LHCN-M2 (cell line): ENCODE data around the gene CD84. TPM values are rescaled to one million over a fixed set of nuclear protein-coding genes. Genes with fewer than 3 reads are reported as not detected.
A peak's percentile ranks its signal among the peaks of the same experiment; 100 is the strongest.
"Not testable (repeated sequence)": the region's sequence is repeated elsewhere in the genome, so short reads cannot be mapped to it uniquely, and the experiment has no call there.

Experiments used
- DNase-seq: peaks from one replicate; pipeline ENCODE4 v3.0.0-alpha.2; 2012; ENCODE audit warnings: low read depth
- total RNA-seq: library from RNA; depleted of rRNA; stranded (reverse); fragments of >200 nt; gene quantifications from 2 replicates; pipeline ENCODE4 v1.2.3, GENCODE V29; 2014

The CD84 gene
- total RNA-seq, 1 experiment from 2014 or later: not detected

GRCh38 chr1:160575112-160575664 lies 4.1 kb downstream of the CD84 start:
- no peak for DNase-seq

GRCh38 chr1:160570840-160571239 lies 8.5 kb downstream of the CD84 start:
- DNase-seq: no peak

DNA sequence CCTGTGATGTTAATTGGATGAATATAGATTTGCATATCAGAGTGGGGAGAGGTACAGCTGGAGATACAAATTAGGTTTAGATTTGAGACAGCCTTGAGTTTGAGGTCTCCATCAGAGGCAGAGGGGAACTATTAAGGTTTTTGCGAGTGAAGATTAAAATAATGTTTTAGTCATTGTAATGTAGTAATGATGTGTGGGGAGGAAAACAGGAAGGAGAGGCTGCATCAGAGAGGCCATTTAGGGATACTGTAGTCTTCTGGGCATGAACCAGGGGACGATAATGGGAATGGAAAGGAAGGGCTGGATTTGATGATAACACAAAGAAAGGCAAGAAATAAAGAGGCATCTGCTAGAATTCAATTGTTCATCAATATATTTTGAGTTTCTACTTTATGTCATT lies 9.5 kb downstream of the CD84 start:
- no peak for DNase-seq

DNA sequence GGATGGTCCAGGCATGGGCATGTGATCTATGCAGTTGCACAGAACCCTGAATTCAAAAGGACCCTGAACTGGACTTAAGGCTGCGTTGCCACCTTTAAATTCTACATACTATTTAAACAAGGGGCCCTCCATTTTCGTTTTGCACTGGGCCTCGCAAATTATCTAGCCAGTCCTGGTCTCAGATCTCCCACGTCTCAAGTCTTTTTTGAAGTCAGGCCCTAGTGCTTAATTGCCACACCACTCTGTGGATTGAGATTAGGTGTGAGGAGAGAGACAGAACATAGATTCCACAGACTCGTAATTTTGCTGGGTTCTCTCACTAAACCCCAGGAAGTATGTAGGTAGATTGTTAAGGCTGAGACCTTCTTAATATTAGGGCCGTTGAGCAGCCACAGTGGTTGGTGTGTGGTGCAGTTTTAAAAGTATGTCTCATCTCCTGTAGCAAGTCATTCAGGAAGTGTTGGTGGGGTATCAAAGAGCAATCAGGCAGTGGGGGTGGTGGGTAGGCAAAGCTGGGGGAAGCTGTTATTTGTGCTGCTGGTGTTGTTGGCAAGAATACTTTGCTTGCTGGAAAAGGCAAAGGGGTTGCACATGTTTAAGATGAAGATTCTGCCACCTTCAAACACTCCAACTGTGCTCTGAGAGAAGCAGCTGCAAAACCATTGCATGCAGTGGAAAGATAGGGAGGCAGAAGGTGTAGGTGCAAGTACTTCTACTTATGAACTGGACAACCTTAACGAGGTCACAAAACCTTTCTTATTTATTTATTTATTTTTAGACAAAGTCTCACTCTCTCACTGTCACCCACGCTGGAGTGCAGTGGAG lies 11.2 kb downstream of the CD84 start:
- DNase-seq: no peak

GRCh38 chr1:160567341-160567740 lies 12.0 kb downstream of the CD84 start:
- DNase-seq: no peak

DNA sequence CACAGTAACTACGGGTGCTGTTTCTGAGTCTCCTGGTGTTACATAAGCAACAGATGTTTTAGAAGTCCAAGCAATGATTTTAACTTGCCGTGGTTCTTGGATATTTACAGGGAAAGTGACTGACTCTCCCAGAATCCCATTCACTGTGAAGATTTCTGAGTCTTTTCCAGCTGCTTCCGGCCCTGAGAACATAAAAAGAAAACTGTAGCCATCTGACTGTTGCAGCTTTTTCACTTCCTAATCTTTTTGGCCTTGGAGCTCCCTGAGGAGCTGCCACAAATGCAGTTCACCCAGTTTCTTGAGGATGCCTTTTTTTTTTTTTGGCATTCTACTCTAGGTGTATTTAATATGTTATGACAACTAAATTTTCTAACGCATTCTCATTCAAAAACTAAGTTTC lies 13.7 kb downstream of the CD84 start:
- no peak for DNase-seq

- not testable (repeated sequence) for DNase-seq
These were observed 16.1 kb downstream of the CD84 start for GRCh38 chr1:160563230-160563629.

DNA sequence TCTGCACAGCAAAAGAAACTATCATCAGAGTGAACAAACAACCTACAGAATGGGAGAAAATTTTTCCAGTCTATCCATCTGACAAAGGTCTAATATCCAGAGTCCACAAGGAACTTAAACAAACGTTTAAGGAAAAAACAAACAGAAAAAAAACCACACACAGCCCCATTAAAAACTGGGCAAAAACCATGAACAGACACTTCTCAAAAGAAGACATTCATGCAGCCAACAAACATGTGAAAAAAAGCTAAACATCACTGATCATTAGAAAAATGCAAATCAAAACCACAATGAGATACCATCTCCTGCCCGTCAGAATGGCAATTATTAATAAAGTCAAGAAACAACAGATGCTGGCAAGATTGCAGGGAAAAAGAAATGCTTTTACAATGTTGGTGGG lies 16.6 kb downstream of the CD84 start:
- DNase-seq: not testable (repeated sequence)

- DNase-seq: no peak
These were observed 18.5 kb downstream of the CD84 start for GRCh38 chr1:160560806-160561205.

- DNase-seq: no peak
These were observed 19.1 kb downstream of the CD84 start for GRCh38 chr1:160560045-160560705.

DNA sequence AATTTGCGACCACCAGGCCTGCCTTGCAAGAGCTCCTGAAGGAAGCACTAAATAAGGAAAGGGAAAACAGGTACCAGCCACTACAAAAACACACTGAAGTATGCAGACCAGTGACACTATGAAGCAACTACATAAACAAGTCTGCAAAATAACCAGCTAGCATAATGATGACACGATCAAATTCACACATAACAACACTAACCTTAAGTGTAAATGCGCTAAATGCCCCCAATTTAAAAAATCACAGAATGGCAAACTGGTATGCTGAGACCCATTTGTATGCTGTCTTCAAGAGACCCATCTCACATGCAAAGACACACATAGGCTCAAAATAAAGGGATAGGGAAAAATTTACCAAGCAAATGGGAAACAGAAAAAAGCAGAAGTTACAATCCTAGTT lies 19.9 kb downstream of the CD84 start:
- not testable (repeated sequence) for DNase-seq

DNA sequence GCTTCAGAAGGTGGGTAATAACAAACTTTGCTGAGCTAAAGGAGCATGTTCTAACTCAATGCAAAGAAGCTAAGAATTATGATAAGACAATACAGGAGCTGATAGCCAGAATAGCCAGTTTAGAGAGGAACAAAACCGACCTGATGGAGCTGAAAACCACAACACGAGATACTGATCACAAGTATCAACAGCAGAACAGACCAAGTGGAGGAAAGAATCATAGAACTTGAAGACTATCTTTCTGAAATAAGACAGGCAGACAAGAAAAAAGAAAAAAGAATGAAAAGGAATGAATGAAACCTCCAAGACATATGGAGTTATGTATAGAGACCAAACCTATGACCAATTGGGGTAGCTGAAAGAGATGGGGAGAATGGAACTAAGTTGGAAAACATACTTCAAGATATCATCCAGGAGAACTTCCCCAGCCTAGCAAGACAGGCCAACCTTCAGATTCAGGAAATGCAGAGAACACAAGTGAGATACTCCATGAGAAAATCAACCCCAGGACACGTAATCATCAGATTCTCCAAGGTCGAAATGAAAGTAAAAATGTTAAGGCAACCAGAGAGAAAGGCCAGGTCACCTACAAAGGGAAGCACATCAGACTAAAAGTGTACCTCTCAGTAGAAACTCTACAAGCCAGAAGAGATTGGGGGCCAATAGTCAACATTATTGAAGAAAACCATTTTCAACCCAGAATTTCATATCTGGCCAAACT lies 20.5 kb downstream of the CD84 start:
- DNase-seq: no peak

- no peak for DNase-seq
These were observed 25.5 kb downstream of the CD84 start for GRCh38 chr1:160553778-160554177.

- no peak for DNase-seq
These were observed 26.9 kb downstream of the CD84 start for GRCh38 chr1:160552425-160552824.

- no peak for DNase-seq
These were observed 28.7 kb downstream of the CD84 start for GRCh38 chr1:160550572-160551034.

DNA sequence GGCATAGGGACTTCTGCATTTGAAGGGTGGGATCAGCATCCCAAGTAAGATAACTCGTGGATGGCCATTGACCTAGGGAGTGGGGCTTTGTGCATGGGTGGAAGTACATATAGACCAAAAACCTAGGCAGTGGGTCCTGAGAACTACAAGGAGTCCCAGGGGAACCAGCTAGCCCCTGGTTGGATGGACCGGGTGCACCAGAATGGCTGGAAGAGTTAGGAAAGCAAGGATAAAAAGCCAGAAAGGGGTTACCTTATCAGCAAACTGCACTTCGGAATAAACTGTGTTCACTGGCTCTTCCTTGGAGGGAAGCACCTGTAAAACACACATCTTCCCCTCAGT lies 29.7 kb downstream of the CD84 start:
- no peak for DNase-seq

GRCh38 chr1:160548960-160549664 lies 30.2 kb downstream of the CD84 start:
- no peak for DNase-seq

- DNase-seq: no peak
These were observed 31.1 kb downstream of the CD84 start for GRCh38 chr1:160548183-160548582.

DNA sequence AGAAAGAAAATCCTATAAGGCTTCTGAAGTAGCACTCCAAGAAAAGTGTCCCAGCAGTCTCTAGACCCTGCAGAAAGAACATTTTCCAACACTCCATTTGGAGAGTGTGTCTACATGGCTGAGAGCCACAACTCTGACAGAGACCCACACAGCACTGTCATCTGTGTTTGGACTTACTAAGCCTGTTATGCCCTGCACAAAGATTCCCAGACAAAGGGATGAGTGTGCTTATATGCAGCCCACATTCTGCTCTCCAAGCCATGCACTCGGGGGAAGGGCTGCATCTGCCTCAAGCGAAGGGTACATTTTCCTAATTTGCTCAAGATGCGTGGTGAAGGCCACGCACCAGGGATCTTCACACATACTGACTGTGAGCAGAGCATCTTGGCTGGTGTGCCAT lies 31.9 kb downstream of the CD84 start:
- no peak for DNase-seq

DNA sequence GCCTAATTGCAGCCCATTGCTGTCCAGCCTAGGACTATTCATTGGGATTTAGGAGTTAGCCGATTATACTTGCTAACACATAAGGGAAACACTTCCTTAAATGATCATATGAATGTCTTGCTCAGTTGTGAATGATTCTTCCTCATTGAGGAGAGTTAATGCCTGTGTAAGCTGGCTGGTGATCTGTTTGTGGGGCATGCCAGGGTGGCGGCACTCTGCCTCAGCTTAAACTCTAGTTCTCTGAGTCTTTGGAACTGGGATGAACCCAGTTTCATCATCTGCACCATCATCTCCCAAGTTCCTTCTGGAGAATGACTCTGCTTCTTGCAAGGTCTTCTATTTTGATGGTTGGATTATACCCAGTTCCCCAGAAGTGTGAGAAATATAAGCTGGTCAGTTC lies 32.4 kb downstream of the CD84 start:
- no peak for DNase-seq

- DNase-seq: peak; percentile 4
These were observed 34.6 kb downstream of the CD84 start for GRCh38 chr1:160544647-160545046.
